ENCODE data around the gene MYMK.

DNA sequence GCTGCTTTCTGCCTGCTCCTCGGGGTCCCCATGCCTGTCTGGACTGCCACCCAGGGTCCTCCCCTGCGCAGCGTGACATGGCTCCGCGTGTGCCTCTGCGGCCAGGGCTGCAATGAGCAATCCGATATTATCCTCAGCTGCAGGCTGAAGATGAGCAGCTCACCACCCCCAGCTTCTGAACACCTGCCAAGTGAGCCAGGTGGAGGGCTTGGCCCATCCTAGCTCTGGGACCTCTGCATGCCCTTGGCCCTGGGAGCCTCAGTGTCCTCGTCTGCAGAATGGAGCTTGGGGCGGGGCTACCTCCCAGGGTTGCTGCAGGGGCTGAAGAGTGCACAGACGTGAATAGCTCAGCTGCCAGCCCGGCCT lies 4.1 kb upstream of the MYMK start:
- TF ChIP-seq, protein P1, sequence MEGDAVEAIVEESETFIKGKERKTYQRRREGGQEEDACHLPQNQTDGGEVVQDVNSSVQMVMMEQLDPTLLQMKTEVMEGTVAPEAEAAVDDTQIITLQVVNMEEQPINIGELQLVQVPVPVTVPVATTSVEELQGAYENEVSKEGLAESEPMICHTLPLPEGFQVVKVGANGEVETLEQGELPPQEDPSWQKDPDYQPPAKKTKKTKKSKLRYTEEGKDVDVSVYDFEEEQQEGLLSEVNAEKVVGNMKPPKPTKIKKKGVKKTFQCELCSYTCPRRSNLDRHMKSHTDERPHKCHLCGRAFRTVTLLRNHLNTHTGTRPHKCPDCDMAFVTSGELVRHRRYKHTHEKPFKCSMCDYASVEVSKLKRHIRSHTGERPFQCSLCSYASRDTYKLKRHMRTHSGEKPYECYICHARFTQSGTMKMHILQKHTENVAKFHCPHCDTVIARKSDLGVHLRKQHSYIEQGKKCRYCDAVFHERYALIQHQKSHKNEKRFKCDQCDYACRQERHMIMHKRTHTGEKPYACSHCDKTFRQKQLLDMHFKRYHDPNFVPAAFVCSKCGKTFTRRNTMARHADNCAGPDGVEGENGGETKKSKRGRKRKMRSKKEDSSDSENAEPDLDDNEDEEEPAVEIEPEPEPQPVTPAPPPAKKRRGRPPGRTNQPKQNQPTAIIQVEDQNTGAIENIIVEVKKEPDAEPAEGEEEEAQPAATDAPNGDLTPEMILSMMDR (IDR thresholded peaks at IDR 0.05): no peak
- no peak for TF ChIP-seq POLR2A (IDR thresholded peaks at IDR 0.05)
